D721Med (cell line): ENCODE results near the gene SLC34A1.

Experiments used
- DNase-seq: peaks from one replicate; pipeline ENCODE4 v3.0.0; 2011; ENCODE audit warnings: low spot score; ENCODE audit not compliant: insufficient read length
- FAIRE-seq: peaks from 2 replicates; lab custom pipeline; 2011; peaks lifted over from hg19 to GRCh38; lab: Jason Lieb, UNC
- CTCF ChIP-seq: IDR thresholded peaks from 2 replicates; pipeline ENCODE4 v1.5.1; 2012; ENCODE audit warnings: mild to moderate bottlenecking, control low read depth; ENCODE audit not compliant: insufficient read depth; ENCODE audit errors: missing control alignments

SLC34A1 gene

GRCh38 chr5:177447066-177447610, 62.9 kb downstream of the SLC34A1 start:
- DNase-seq: peak; percentile 68
- TF ChIP-seq CTCF: no peak
- FAIRE-seq: no peak

DNA sequence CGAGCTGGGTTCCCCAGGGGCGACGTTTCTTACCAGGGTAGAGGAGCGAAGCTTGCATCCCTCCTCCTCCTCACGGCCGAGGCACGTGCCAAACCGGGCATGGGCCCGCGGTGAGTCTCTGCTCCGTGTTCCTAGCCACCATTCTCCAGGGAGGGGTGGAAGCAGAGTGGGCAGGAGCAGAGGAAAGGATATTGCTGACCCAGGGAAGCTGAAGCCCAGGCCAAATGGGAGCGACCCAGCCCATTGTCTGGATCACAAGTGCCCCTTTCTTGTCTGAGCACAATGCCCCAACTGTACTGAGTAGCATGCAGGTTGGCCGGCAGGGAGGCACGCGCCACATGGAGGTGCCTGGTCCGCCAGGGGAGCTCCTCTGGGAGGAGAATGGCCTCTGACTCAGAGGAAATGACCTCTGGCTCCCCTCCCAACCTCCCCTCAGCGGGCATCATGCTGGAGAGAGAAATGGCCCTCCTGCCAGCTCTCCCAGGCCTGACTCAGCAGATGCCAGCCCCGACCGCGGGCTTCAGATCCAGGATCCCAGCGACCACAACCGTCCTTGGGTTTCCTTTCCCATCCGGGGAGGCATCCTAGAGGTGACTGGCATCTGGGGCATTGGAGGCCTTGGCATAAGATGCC, 63.5 kb downstream of the SLC34A1 start:
- TF ChIP-seq CTCF: no peak
- FAIRE-seq (no peak), DNase-seq (no peak)
